Tibial nerve (tissue), 4 donors: Measurements from ENCODE around the gene TOM1L2. TPM values are rescaled to one million over a fixed set of nuclear protein-coding genes. Genes with fewer than 3 reads are reported as not detected.
A peak's percentile ranks its signal among the peaks of the same experiment; 100 is the strongest.

ENCODE experiments used
- DNase-seq, 2 donors: peaks; one replicate each; pipeline ENCODE4 v3.0.0-alpha.2; 2019; ENCODE audit warnings: low spot score in 2 of 2
- H3K27ac ChIP-seq, 4 donors: fragments of 200-600 bp; sonication (generic) in 3 of 4; one replicate each; pipeline ENCODE4 v1.5.1; 2017 to 2019; ENCODE audit warnings: mild to moderate bottlenecking in 1 of 4
- H3K27me3 ChIP-seq, 2 donors: fragments of 200-600 bp; sonication (generic) in 1 of 2; one replicate each; pipeline versions ENCODE4 v1.5.1 to v1.6.0; 2017 to 2019
- H3K36me3 ChIP-seq, 3 donors: fragments of 200-600 bp; sonication (generic); one replicate each; pipeline ENCODE4 v1.5.1; 2018 to 2019
- H3K4me1 ChIP-seq, 4 donors: fragments of 200-600 bp; sonication (generic) in 3 of 4; one replicate each; pipeline ENCODE4 v1.5.1; 2017 to 2019
- H3K4me3 ChIP-seq, 4 donors: fragments of 200-600 bp; sonication (generic) in 3 of 4; one replicate each; pipeline ENCODE4 v1.5.1; 2017 to 2019; ENCODE audit warnings: mild to moderate bottlenecking in 1 of 4, moderate library complexity in 1 of 4
- H3K9me3 ChIP-seq, 4 donors: fragments of 200-600 bp; sonication (generic) in 3 of 4; one replicate each; pipeline ENCODE4 v1.5.1; 2017 to 2019
- CTCF ChIP-seq, 5 experiments: fragments of 200-600 bp in 3 of 5; fragments of 450-650 bp in 2 of 5; sonication (generic) in 3 of 5; IDR thresholded peaks; one replicate each; pipeline ENCODE4 v1.5.1; 2016 to 2019; ENCODE audit warnings: antibody characterized with exemption in 5 of 5, mild to moderate bottlenecking in 3 of 5, moderate library complexity in 2 of 5
- EP300 ChIP-seq, 2 donors: sonication (generic); formaldehyde crosslinking; IDR thresholded peaks; one replicate each; pipeline ENCODE4 v1.6.1; 2017; ENCODE audit warnings: antibody characterized with exemption in 2 of 2, mild to moderate bottlenecking in 1 of 2
- POLR2A ChIP-seq, 2 donors: fragments of 450-650 bp; IDR thresholded peaks; one replicate each; pipeline ENCODE4 v1.6.1; 2017; ENCODE audit warnings: antibody characterized with exemption in 2 of 2, mild to moderate bottlenecking in 2 of 2, moderate library complexity in 2 of 2
- WGBS, 2 donors: methylation state at CpG; one replicate each; pipeline ENCODE4 v1.1.5; 2018; 5-methylcytosine and 5-hydroxymethylcytosine counted together
- total RNA-seq, 4 donors: library from RNA; depleted of rRNA; stranded (reverse); fragments of >200 nt; gene quantifications; one replicate each; pipeline ENCODE4 v1.1.0, GENCODE V29; 2016

The TOM1L2 gene
- total RNA-seq, 4 donors from 2014 or later, result 83.4 to 109 (median 96.8) TPM

GRCh38 chr17:17811381-17812210 is 160.6 kb downstream of the TOM1L2 start:
- H3K27me3 ChIP-seq, result no peaks in the 10 kb centered on the region
- H3K4me1 ChIP-seq, result peaks cover 3 to 74% (median 34%) of the 10 kb centered on the region in 4 donors
- TF ChIP-seq EP300 (IDR thresholded peaks at IDR 0.05) (no peak), POLR2A (IDR thresholded peaks at IDR 0.05) (no peak), CTCF (IDR thresholded peaks at IDR 0.05) (no peak)
- 19 to 34% methylated on average over 14 to 15 of the region's 15 CpGs for WGBS, 2 donors
- H3K4me3 ChIP-seq, result no peak overlapping the region
- peaks cover 3 to 45% (median 14%) of the 10 kb centered on the region in 3 donors for H3K36me3 ChIP-seq
- peak overlapping the region; percentile 17 to 85 (median 58) for H3K27ac ChIP-seq
- H3K9me3 ChIP-seq, result no peaks in the 10 kb centered on the region
- DNase-seq, result no peak

- no peak for TF ChIP-seq EP300 (IDR thresholded peaks at IDR 0.05)
- no peak for TF ChIP-seq CTCF (IDR thresholded peaks at IDR 0.05)
- no peak for TF ChIP-seq POLR2A (IDR thresholded peaks at IDR 0.05)
- 70 to 72% methylated on average over 27 of the region's 27 CpGs for WGBS, 2 donors
- H3K27me3 ChIP-seq, result no peaks in the 10 kb centered on the region
- H3K9me3 ChIP-seq, result no peaks in the 10 kb centered on the region
- peak overlapping the region in 1 of 4 donors; percentile 48 for H3K4me3 ChIP-seq
- no peak for DNase-seq
- H3K36me3 ChIP-seq, result peaks cover 3 to 44% (median 14%) of the 10 kb centered on the region in 3 donors
- H3K27ac ChIP-seq, result peak overlapping the region; percentile 84 to 87 (median 84)
- H3K4me1 ChIP-seq, result peaks cover 3 to 73% (median 34%) of the 10 kb centered on the region in 4 donors
Observed at GRCh38 chr17:17810895-17811248, 161.3 kb downstream of the TOM1L2 start.

- Histone ChIP-seq H3K4me3 (peak overlapping the region; percentile 31 to 48 (median 37)), H3K27ac (peak overlapping the region; percentile 84 to 87 (median 84)), H3K9me3 (no peaks in the 10 kb centered on the region), H3K36me3 (peaks cover 3 to 44% (median 14%) of the 10 kb centered on the region in 3 donors), H3K4me1 (peaks cover 3 to 68% (median 34%) of the 10 kb centered on the region in 4 donors), H3K27me3 (no peaks in the 10 kb centered on the region)
- peak in 1 of 2 donors; percentile 19 for TF ChIP-seq POLR2A (IDR thresholded peaks at IDR 0.05)
- TF ChIP-seq EP300 (IDR thresholded peaks at IDR 0.05), result peak; percentile 63 to 70
- peak in 2 of 5 experiments; percentile 21 to 41 for TF ChIP-seq CTCF (IDR thresholded peaks at IDR 0.05)
- peak; percentile 36 to 46 for DNase-seq
- WGBS, 2 donors, result 31 to 68% methylated on average over 37 to 63 of the region's 68 CpGs
Observed at GRCh38 chr17:17810084-17810894, 161.9 kb downstream of the TOM1L2 start.

- DNase-seq, result no peak
- no peaks in the 10 kb centered on the region for H3K27me3 ChIP-seq
- 31 to 50% methylated on average over 38 to 44 of the region's 52 CpGs for WGBS, 2 donors
- peaks cover 3 to 44% (median 7%) of the 10 kb centered on the region in 3 donors for H3K36me3 ChIP-seq
- no peak for TF ChIP-seq POLR2A (IDR thresholded peaks at IDR 0.05)
- TF ChIP-seq EP300 (IDR thresholded peaks at IDR 0.05), result no peak
- no peak for TF ChIP-seq CTCF (IDR thresholded peaks at IDR 0.05)
- peaks cover 3 to 62% (median 34%) of the 10 kb centered on the region in 4 donors for H3K4me1 ChIP-seq
- H3K9me3 ChIP-seq, result no peaks in the 10 kb centered on the region
- peak overlapping the region; percentile 31 to 48 (median 37) for H3K4me3 ChIP-seq
- H3K27ac ChIP-seq, result peak overlapping the region; percentile 84 to 87 (median 84)
Observed at GRCh38 chr17:17809531-17810083, 162.6 kb downstream of the TOM1L2 start.
